Activated naive CD8-positive, alpha-beta T cell treated with anti-CD3 and anti-CD28 coated beads for 36 hours (primary cell): ENCODE measurements around the gene PRR16. TPM values are rescaled to one million over a fixed set of nuclear protein-coding genes. Genes with fewer than 3 reads are reported as not detected.
"Not testable (repeated sequence)": the region's sequence is repeated elsewhere in the genome, so short reads cannot be mapped to it uniquely, and the experiment has no call there.

Experiments
- DNase-seq: peaks from one replicate; pipeline ENCODE4 v3.0.0; 2021
- H3K27ac Mint-ChIP-seq: one replicate; pipeline ENCODE4 v1.8.0; 2022; ENCODE audit warnings: mild to moderate bottlenecking, moderate library complexity, mixed read lengths
- H3K27me3 Mint-ChIP-seq: one replicate; pipeline ENCODE4 v1.8.0; 2022; ENCODE audit warnings: mild to moderate bottlenecking, mixed read lengths
- H3K36me3 Mint-ChIP-seq: one replicate; pipeline ENCODE4 v1.8.0; 2021; ENCODE audit warnings: mild to moderate bottlenecking, mixed read lengths
- H3K4me1 Mint-ChIP-seq: one replicate; pipeline ENCODE4 v1.8.0; 2021; ENCODE audit warnings: mixed read lengths
- H3K4me3 Mint-ChIP-seq: one replicate; pipeline ENCODE4 v1.8.0; 2022; ENCODE audit warnings: mild to moderate bottlenecking, moderate library complexity, mixed read lengths
- H3K9me3 Mint-ChIP-seq: one replicate; pipeline ENCODE4 v1.8.0; 2022; ENCODE audit warnings: mixed read lengths
- total RNA-seq, 2 experiments: library from RNA; stranded (reverse); gene quantifications; one replicate each; pipeline ENCODE4 v1.2.3, GENCODE V29; 2021

The PRR16 gene
- not detected for total RNA-seq

DNA sequence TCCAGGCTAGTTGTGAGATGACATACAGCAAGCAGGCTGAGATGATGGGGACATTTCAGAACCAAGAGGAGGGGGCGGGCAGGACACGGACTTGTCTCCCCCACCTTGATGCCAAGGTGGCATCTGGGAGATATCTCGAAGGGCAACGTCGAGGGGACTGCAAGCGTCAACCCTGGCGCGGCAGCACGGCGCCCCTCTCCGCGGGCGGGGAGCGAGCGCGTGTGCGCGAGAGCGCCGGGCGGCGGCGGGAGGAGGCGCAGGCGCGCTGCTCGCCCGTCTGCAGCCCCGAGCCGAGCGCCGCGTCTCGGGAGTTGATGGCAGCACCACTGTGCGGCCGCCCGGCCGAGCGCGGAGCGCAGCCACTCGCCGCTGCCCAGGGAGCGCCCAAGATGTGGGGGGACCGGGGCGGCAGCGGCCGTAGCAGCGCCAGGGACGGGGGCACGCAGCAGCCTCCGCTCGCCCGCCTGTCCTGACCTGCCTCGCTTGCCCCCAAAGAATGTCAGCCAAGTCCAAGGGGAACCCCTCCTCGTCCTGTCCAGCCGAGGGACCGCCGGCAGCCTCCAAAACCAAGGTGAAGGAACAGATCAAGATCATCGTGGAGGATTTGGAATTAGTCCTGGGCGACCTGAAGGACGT is at the start of gene PRR16:
TSS of gene PRR16 (plus strand) at position 310 of the 636 bp plus-strand sequence.
- Mint-ChIP-seq H3K4me3 (peak within 1 kb of the TSS; percentile 54), H3K27me3 (peaks cover 52% of the 10 kb centered on the region), H3K27ac (no peak within 1 kb of the TSS), H3K4me1 (peaks cover 14% of the 10 kb centered on the region), H3K9me3 (no peaks in the 10 kb centered on the region), H3K36me3 (no peaks in the 10 kb centered on the region)
- DNase-seq = peak; percentile 52

DNA sequence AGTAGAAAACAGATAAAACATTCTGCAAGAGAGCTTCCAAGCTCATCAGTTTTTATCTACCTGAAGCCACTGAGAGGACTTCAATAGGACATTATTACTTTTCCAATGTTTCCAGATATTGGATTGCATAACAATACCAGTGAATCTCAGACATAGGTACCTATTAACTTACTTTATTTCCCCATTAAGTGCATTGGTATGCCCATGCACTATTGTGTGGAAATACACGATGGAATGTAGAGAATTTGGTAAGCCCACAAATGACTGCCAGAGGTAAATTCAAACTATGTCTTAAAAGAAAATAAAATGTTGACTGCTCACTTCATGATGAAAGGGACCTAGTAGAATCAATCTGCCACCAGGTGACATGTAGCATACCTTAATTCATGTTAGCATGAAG is 48.1 kb upstream of the PRR16 start:
- no peak for DNase-seq
- Mint-ChIP-seq H3K4me3 (no peak overlapping the region), H3K9me3 (no peaks in the 10 kb centered on the region), H3K4me1 (no peaks in the 10 kb centered on the region), H3K27me3 (no peaks in the 10 kb centered on the region), H3K27ac (no peak overlapping the region), H3K36me3 (no peaks in the 10 kb centered on the region)

DNA sequence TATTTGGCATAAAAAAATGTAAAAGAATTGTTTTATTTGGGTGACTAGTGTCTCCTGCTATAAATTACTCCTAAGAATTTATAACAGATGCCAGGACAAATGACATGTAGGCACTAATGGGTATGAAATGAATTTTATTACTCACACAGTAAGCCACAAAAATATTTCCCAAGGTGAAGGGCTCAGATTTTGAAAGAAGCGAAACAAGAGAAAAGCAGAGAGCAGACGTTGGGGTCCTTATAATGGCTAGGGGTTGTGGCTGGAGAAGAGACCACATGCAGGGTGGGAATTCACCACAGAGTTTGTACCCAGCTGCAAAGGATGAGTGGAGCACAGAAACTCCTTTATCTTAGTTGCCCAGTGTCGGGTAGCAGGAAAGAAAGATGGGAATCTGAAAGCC is 45.0 kb upstream of the PRR16 start:
- Mint-ChIP-seq H3K4me3 (no peak overlapping the region), H3K36me3 (no peaks in the 10 kb centered on the region), H3K9me3 (no peaks in the 10 kb centered on the region), H3K27me3 (no peaks in the 10 kb centered on the region), H3K4me1 (no peaks in the 10 kb centered on the region), H3K27ac (no peak overlapping the region)
- no peak for DNase-seq

DNA sequence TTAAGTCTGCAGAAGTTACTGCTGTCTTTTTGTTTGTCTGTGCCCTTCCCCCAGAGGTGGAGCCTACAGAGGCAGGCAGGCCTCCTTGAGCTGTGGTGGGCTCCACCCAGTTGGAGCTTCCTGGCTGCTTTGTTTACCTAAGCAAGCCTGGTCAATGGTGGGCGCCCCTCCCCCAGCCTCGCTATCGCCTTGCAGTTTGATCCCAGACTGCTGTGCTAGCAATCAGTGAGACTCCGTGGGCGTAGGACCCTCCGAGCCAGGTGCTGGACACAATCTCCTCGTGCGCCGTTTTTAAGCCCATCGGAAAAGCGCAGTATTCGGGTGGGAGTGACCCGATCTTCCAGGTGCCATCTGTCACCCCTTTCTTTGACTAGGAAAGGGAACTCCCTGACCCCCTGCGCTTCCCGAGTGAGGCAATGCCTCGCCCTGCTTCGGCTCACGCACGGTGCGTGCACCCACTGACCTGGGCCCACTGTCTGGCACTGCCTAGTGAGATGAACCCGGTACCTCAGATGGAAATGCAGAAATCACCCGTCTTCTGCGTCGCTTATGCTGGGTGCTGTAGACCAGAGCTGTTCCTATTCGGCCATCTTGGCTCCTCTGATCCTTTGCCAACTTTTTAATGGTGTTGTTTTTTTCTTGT is 37.3 kb upstream of the PRR16 start:
- H3K4me3 Mint-ChIP-seq, DNase-seq, H3K36me3 Mint-ChIP-seq, H3K4me1 Mint-ChIP-seq, H3K27ac Mint-ChIP-seq, H3K27me3 Mint-ChIP-seq: not testable (repeated sequence)
- peaks cover 18% of the 10 kb centered on the region for H3K9me3 Mint-ChIP-seq

DNA sequence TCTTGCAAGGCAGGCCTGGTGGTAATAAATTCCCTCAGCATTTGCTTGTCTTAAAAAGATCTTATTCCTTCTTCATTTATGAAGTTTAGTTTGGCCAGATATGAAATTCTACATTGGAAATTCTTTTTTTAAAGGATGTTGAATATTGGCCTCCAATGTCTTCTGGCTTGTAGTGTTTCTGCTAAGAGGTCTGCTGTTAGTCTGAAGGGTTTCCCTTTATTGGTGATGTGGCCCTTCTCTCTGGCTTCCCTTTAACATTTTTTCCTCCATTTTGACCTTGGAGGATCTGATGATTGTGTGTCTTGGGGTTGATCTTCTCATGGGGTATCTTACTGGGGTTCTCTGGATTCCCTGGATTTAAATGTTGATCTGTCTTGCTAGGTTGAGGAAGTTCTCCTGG is 33.5 kb upstream of the PRR16 start:
- no peaks in the 10 kb centered on the region for H3K4me1 Mint-ChIP-seq
- no peaks in the 10 kb centered on the region for H3K27me3 Mint-ChIP-seq
- no peak for DNase-seq
- peaks cover 18% of the 10 kb centered on the region for H3K9me3 Mint-ChIP-seq
- no peak overlapping the region for H3K27ac Mint-ChIP-seq
- no peak overlapping the region for H3K4me3 Mint-ChIP-seq
- H3K36me3 Mint-ChIP-seq = no peaks in the 10 kb centered on the region

DNA sequence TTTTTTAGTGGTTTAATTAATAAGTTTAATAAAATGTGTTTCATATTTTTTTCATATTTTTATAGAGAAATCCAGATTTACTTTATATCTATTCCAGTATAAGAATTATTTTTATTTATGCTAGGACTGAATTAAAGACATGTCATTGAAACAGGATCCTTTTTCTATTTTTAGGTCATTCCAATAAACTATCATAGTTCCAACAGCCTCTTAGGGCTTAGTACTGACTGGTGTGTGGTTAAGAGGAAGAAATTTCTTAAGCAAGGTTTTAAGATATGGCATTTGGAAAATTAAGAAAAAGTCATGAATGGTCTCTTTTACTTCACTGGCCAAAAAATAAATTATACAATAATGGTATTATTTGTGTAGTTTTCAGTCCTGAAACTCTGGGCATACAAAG is 31.2 kb upstream of the PRR16 start:
- no peaks in the 10 kb centered on the region for H3K27me3 Mint-ChIP-seq
- no peak overlapping the region for H3K4me3 Mint-ChIP-seq
- no peaks in the 10 kb centered on the region for H3K4me1 Mint-ChIP-seq
- H3K9me3 Mint-ChIP-seq = peaks cover 16% of the 10 kb centered on the region
- DNase-seq = no peak
- H3K27ac Mint-ChIP-seq = no peak overlapping the region
- no peaks in the 10 kb centered on the region for H3K36me3 Mint-ChIP-seq

DNA sequence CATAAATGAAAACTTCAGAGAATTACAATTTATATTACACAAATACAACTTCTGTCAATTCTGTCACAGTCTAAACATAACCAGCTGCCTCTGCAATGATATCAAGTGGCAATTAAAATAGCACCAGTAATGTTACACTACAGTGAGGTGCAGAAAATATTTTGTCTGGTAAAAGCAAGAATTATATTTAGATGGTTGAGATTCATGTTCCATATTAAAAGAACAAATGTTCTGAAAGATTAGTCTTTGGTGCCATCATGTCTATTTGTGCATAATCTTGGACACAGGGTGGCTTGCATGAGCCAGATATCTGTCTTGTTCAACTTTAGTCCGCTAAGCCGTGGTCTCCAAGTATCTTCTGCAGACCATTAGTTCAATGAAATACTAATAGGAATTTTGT is 29.0 kb upstream of the PRR16 start:
- H3K36me3 Mint-ChIP-seq = no peaks in the 10 kb centered on the region
- H3K27ac Mint-ChIP-seq = no peak overlapping the region
- H3K4me1 Mint-ChIP-seq = no peaks in the 10 kb centered on the region
- DNase-seq = no peak
- no peak overlapping the region for H3K4me3 Mint-ChIP-seq
- no peaks in the 10 kb centered on the region for H3K27me3 Mint-ChIP-seq
- peaks cover 6% of the 10 kb centered on the region for H3K9me3 Mint-ChIP-seq

DNA sequence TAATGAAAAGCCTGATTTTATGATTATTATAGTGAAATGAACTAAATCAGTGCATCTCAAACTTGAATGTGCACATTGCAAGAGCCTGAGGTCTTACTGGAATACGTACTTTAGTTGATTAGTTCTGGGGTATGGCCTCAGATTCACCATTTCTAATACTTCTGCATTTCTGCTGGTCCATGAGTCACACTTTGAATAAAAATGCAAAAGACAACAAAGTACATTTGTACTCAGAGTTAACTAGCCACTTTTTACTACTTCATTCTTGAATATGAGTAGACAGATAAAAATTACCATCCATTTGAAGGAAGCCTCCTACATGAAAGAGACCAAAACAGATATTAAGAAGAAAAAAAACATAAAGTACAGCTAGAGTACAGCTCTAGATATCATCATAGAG is 27.1 kb upstream of the PRR16 start:
- no peaks in the 10 kb centered on the region for H3K36me3 Mint-ChIP-seq

DNA sequence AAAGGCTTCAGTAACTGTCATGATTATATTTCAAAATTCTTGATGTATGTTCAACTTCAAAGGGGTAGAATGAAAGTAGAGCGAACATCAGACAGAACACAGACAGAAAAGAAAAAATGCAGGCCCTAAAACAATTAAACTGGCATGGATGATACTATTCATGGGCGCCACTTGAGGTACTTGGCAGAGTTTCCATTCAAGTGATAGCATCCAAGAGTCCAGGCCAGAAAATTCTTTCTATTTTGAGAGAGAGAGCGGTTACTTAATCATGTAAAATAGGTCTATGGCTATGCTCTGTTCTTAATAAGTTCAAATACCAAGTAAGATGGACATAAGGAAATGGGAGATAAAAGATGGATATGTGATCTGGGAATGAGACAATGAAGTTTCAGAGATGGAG is 21.4 kb upstream of the PRR16 start:
- no peak for DNase-seq
- Mint-ChIP-seq H3K9me3 (no peaks in the 10 kb centered on the region), H3K27ac (no peak overlapping the region), H3K36me3 (no peaks in the 10 kb centered on the region), H3K4me3 (no peak overlapping the region), H3K4me1 (no peaks in the 10 kb centered on the region), H3K27me3 (no peaks in the 10 kb centered on the region)

More for the DNA sequence above, 27.1 kb upstream of the PRR16 start:
- no peak overlapping the region for H3K4me3 Mint-ChIP-seq
- H3K27me3 Mint-ChIP-seq = no peaks in the 10 kb centered on the region
- no peak for DNase-seq
- no peaks in the 10 kb centered on the region for H3K9me3 Mint-ChIP-seq
- no peak overlapping the region for H3K27ac Mint-ChIP-seq
- H3K4me1 Mint-ChIP-seq = no peaks in the 10 kb centered on the region

DNA sequence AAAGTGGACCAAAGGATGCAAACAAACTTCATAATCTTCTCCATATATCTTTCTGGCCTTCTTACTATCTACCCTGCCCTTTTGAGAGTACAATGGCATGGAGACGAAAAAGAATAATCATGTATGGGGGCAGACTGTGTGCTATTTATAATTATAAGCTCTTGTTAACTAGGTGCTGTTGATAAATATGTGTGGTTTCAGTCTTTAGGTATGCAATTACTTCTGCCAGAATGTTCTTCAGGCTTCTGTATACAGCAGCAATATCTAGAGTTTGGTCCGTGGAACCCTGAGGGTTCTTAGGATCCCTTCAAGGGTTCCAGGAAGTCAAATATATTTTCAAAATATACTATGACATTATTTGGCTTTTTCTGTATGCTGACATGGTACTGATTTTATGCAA is 20.5 kb upstream of the PRR16 start:
- no peaks in the 10 kb centered on the region for H3K27me3 Mint-ChIP-seq
- DNase-seq = no peak
- no peak overlapping the region for H3K4me3 Mint-ChIP-seq
- no peak overlapping the region for H3K27ac Mint-ChIP-seq
- no peaks in the 10 kb centered on the region for H3K36me3 Mint-ChIP-seq
- no peaks in the 10 kb centered on the region for H3K9me3 Mint-ChIP-seq
- no peaks in the 10 kb centered on the region for H3K4me1 Mint-ChIP-seq

DNA sequence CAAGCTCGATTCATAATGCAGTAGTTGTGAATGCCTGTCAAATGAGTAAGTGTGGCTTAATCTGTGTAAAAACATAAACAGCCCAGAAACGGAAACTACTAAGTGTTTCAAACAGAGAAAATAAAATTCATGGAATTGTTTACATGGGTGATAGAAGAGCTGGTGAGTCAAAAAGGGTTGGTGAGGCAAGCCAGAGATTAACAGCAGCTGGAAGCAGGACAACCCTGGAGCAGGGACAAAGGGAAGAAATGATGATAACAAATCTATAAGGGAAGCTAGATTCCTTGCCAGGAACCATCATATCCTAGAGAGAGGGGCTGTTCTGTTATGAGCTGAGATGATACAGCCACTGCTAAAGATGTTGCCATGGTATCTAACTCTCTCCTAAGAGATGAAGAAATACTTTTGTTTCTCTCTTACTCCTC is 18.0 kb upstream of the PRR16 start:
- Mint-ChIP-seq H3K27ac (no peak overlapping the region), H3K27me3 (no peaks in the 10 kb centered on the region), H3K9me3 (no peaks in the 10 kb centered on the region), H3K36me3 (no peaks in the 10 kb centered on the region), H3K4me1 (no peaks in the 10 kb centered on the region), H3K4me3 (no peak overlapping the region)
- no peak for DNase-seq

DNA sequence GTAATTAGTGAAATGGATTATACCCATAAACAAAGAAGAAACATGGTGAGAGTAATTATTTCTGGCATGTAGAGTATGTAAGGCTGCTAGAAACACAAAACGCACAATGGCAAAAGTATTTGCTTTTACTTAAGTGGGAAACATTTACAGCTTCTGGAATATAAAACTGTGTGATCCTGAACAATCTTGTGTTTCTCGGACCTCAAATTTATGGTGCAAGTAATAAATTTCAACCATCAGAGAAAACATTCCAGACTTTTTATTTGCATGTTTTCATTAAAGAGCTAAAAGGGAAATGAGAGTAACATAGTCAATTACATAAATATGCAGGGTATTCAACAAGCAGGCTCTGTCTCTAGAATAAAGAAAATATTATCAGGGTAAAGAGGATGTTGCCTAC is 17.2 kb upstream of the PRR16 start:
- H3K27me3 Mint-ChIP-seq = no peaks in the 10 kb centered on the region
- H3K4me1 Mint-ChIP-seq = no peaks in the 10 kb centered on the region
- no peaks in the 10 kb centered on the region for H3K36me3 Mint-ChIP-seq

DNA sequence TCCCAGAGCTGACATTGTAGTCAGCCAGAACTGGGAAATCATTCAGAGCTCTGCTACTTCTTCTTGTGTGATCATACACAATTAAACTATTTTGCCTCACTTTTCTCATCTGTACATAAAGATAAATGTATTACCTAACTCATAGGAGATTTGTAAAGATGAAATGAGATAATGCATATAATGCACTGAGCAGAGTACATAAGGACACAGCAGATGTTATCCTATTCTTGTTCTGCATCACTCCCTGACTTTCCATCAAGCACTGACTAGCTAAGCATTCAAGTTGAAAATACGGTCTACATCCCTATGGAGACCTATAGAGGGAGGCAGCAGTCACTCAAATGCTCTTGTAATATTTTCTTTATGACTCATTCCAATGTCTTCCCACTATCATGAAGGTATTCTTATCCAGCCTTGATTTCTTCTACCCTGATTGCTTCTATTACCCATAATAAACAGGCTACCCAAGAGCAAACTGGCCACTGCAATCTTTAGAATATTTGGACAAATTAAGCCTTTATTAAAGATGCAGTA is 16.3 kb upstream of the PRR16 start:
- Mint-ChIP-seq H3K4me3 (no peak overlapping the region), H3K4me1 (no peaks in the 10 kb centered on the region), H3K27me3 (no peaks in the 10 kb centered on the region), H3K27ac (no peak overlapping the region), H3K9me3 (no peaks in the 10 kb centered on the region), H3K36me3 (no peaks in the 10 kb centered on the region)
- DNase-seq = no peak

More for the DNA sequence above, 17.2 kb upstream of the PRR16 start:
- Mint-ChIP-seq H3K4me3 (no peak overlapping the region), H3K9me3 (no peaks in the 10 kb centered on the region), H3K27ac (no peak overlapping the region)
- no peak for DNase-seq

DNA sequence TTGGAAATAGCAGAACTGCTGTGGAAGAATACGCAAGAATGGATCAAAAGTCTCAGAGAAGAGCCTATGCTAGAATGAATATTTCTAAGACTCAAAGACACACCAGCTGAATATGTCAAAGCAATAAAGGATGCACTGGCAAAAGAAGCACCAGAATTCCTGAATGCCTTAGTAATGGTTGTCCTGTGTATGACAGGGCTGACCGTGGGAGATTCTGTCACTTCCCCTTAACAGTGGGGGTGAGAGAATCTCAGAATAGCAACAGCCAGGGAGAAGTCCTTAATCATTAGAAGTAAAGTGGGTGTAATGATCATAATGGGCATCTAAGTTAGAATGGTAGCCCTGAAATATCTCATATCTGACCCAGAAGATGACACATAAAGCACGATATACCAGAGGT is 14.6 kb upstream of the PRR16 start:
- Mint-ChIP-seq H3K4me3 (no peak overlapping the region), H3K4me1 (no peaks in the 10 kb centered on the region), H3K9me3 (no peaks in the 10 kb centered on the region), H3K27me3 (no peaks in the 10 kb centered on the region), H3K27ac (no peak overlapping the region), H3K36me3 (no peaks in the 10 kb centered on the region)
- no peak for DNase-seq

DNA sequence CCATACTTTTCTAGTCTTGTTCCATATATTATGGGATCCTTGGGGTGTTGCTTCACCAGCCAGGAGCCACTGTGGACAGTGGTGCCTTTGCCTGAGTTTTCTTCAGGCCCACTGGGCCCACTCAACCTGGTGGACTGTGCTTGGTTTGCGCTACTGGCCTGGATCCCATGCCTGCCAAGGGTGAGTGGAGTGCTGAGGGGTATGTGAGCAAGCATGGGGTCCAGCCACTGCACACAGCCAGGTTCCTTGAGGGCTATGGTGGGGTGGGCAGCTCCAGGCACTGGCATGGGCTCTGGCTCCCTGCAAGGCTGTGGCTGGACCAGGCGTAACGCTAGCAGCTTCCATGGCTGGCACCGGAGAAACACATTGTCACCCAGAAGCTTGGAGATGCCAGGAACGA is 13.2 kb upstream of the PRR16 start:
- H3K4me1 Mint-ChIP-seq = no peaks in the 10 kb centered on the region
- no peaks in the 10 kb centered on the region for H3K9me3 Mint-ChIP-seq
- no peaks in the 10 kb centered on the region for H3K36me3 Mint-ChIP-seq
- no peaks in the 10 kb centered on the region for H3K27me3 Mint-ChIP-seq
- no peak overlapping the region for H3K4me3 Mint-ChIP-seq
- H3K27ac Mint-ChIP-seq = no peak overlapping the region
- DNase-seq = no peak

DNA sequence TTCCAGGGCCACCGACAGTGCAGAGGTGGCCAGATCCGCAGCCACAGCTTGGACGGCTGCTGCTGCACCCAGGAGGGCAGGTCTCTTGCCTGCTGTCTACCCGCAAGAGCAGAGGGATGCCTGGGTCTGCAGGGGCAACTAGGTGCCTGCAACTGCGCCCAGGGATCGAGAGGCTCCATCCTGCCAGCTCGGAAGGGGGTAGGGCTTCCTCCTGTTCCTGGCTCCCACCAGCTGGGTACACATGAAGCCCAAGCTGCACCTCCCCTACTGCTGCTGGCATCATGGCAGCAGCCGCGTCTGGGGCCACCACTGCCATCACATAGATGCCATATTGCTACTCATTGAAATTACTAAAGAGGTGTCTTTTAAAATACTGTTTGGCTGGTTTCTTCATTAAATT is 12.7 kb upstream of the PRR16 start:
- H3K4me1 Mint-ChIP-seq = no peaks in the 10 kb centered on the region
- H3K9me3 Mint-ChIP-seq = no peaks in the 10 kb centered on the region
- H3K4me3 Mint-ChIP-seq = no peak overlapping the region
- DNase-seq = no peak
- H3K36me3 Mint-ChIP-seq = no peaks in the 10 kb centered on the region
- no peaks in the 10 kb centered on the region for H3K27me3 Mint-ChIP-seq
- no peak overlapping the region for H3K27ac Mint-ChIP-seq
